Measurements from ENCODE around the gene USP36. TPM values are rescaled to one million over a fixed set of nuclear protein-coding genes. Genes with fewer than 3 reads are reported as not detected.
A peak's percentile ranks its signal among the peaks of the same experiment; 100 is the strongest.

The USP36 gene
- total RNA-seq, 2 experiments from 2014 or later = 489 to 494 TPM

DNA sequence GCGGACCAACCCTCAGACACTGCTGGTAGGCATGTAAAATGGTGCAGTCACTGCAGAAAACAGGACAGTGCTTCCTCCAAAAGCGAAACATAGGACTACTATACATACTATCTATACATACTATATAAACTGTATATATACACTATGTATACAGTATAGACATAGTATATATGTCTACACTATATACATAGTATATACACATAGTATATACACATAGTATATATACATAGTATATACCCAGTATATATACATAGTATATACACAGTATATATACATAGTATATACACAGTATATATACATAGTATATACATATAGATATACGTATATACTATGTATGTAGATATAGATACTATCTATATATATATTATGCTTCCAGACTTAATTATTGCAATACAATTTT lies 6.4 kb upstream of the USP36 start:
- intact Hi-C loops (cut with DNase I, micrococcal nuclease) = loop anchor here in 1 of 2 experiments (10.0 kb wide), 1 partner anchor 592 kb away; no protein-coding TSS in a partner anchor
- no peaks in the 10 kb centered on the region for H3K27me3 ChIP-seq (ENCODE audit: control insufficient read depth in 1 of 2, insufficient read depth in 2 of 2, low read length in 2 of 2)
- no peak overlapping the region for H3K27ac ChIP-seq (ENCODE audit: low read depth in 1 of 2, low read length in 2 of 2)
- CTCF ChIA-PET = interaction anchor here (1.3 kb wide), 1 partner anchor 19 kb away, joined by 3 read pairs; no protein-coding TSS in a partner anchor
- Mint-ChIP-seq H3K9me3 (no peaks in the 10 kb centered on the region), H3K36me3 (ENCODE audit: low read depth) (no peaks in the 10 kb centered on the region), H3K27ac (no peak overlapping the region), H3K4me1 (ENCODE audit: low read depth) (peaks cover 8% of the 10 kb centered on the region), H3K27me3 (no peaks in the 10 kb centered on the region), H3K4me3 (no peak overlapping the region)
- no peaks in the 10 kb centered on the region for H3K9me3 ChIP-seq (ENCODE audit: control insufficient read depth in 1 of 2, insufficient read depth in 1 of 2, low read length in 2 of 2)
- POLR2A ChIA-PET = no interaction called here
- no peaks in the 10 kb centered on the region for H3K36me3 ChIP-seq (ENCODE audit: insufficient read depth, low read length)
- ATAC-seq (ENCODE audit: poor library complexity) = no peak
- no peak for DNase-seq
- no peak overlapping the region for H3K4me3 ChIP-seq (ENCODE audit: low read length)
- H3K4me1 ChIP-seq (ENCODE audit: insufficient read depth, low read length) = peaks cover 13% of the 10 kb centered on the region
- TF ChIP-seq CTCF (IDR thresholded peaks at IDR 0.05) = no peak

- ATAC-seq (ENCODE audit: poor library complexity) (no peak), DNase-seq (peak in 2 of 14 experiments; percentile 50 to 65)
- Histone ChIP-seq H3K4me3 (ENCODE audit: low read length) (no peak overlapping the region), H3K9me3 (ENCODE audit: control insufficient read depth in 1 of 2, insufficient read depth in 1 of 2, low read length in 2 of 2) (no peaks in the 10 kb centered on the region), H3K4me1 (ENCODE audit: insufficient read depth, low read length) (peaks cover 25% of the 10 kb centered on the region), H3K27ac (ENCODE audit: low read depth in 1 of 2, low read length in 2 of 2) (no peak overlapping the region), H3K36me3 (ENCODE audit: insufficient read depth, low read length) (no peaks in the 10 kb centered on the region), H3K27me3 (ENCODE audit: control insufficient read depth in 1 of 2, insufficient read depth in 2 of 2, low read length in 2 of 2) (no peaks in the 10 kb centered on the region)
- ChIA-PET POLR2A (interaction anchor here (1.5 kb wide), 1 partner anchor 65 kb away, joined by 3 read pairs; no protein-coding TSS in a partner anchor), CTCF (interaction anchor here (0.7 to 1.5 kb wide), 2 partner anchors 25 to 152 kb away, joined by 3 to 10 read pairs; no protein-coding TSS in a partner anchor)
- H3K27me3 Mint-ChIP-seq = no peaks in the 10 kb centered on the region
- H3K36me3 Mint-ChIP-seq (ENCODE audit: low read depth) = peaks cover 11% of the 10 kb centered on the region
- intact Hi-C loops (cut with DNase I, micrococcal nuclease) = loop anchor here (5.0 to 10.0 kb wide), 2 partner anchors 37 to 590 kb away; no protein-coding TSS in a partner anchor
- H3K4me3 Mint-ChIP-seq = peak overlapping the region; percentile 23
- H3K27ac Mint-ChIP-seq = peak overlapping the region; percentile 78
- H3K4me1 Mint-ChIP-seq (ENCODE audit: low read depth) = peaks cover 24% of the 10 kb centered on the region
- no peaks in the 10 kb centered on the region for H3K9me3 Mint-ChIP-seq
- no peak for TF ChIP-seq CTCF (IDR thresholded peaks at IDR 0.05)
Observed at GRCh38 chr17:78844301-78845005, 3.8 kb upstream of the USP36 start.

GRCh38 chr17:78842881-78843565 lies 2.4 kb upstream of the USP36 start:
- H3K4me1 Mint-ChIP-seq (ENCODE audit: low read depth) = peaks cover 36% of the 10 kb centered on the region
- H3K27ac Mint-ChIP-seq = peak overlapping the region; percentile 78
- ChIA-PET POLR2A (interaction anchor here (1.4 to 4.3 kb wide), 3 partner anchors 24 to 63 kb away, joined by 3 to 36 read pairs (median 3); partner anchors contain the start of gene CYTH1), CTCF (interaction anchor here (0.6 to 1.5 kb wide), 7 partner anchors 24 to 146 kb away, joined by 3 to 10 read pairs (median 3); no protein-coding TSS in a partner anchor)
- H3K27ac ChIP-seq (ENCODE audit: low read depth in 1 of 2, low read length in 2 of 2) = no peak overlapping the region
- DNase-seq (peak; percentile 42 to 84 (median 55)), ATAC-seq (ENCODE audit: poor library complexity) (peak; percentile 10)
- H3K4me1 ChIP-seq (ENCODE audit: insufficient read depth, low read length) = peaks cover 39% of the 10 kb centered on the region
- TF ChIP-seq CTCF (IDR thresholded peaks at IDR 0.05) = peak; percentile 84
- intact Hi-C loops (cut with DNase I, micrococcal nuclease) = loop anchor here (2.0 to 10.0 kb wide), 4 partner anchors 36 to 588 kb away; no protein-coding TSS in a partner anchor
- peaks cover 22% of the 10 kb centered on the region for H3K36me3 Mint-ChIP-seq (ENCODE audit: low read depth)
- no peaks in the 10 kb centered on the region for H3K27me3 ChIP-seq (ENCODE audit: control insufficient read depth in 1 of 2, insufficient read depth in 2 of 2, low read length in 2 of 2)
- peak overlapping the region; percentile 65 for H3K4me3 Mint-ChIP-seq
- no peak overlapping the region for H3K4me3 ChIP-seq (ENCODE audit: low read length)
- no peaks in the 10 kb centered on the region for H3K9me3 Mint-ChIP-seq
- no peaks in the 10 kb centered on the region for H3K27me3 Mint-ChIP-seq
- H3K36me3 ChIP-seq (ENCODE audit: insufficient read depth, low read length) = peaks cover 3% of the 10 kb centered on the region
- no peaks in the 10 kb centered on the region for H3K9me3 ChIP-seq (ENCODE audit: control insufficient read depth in 1 of 2, insufficient read depth in 1 of 2, low read length in 2 of 2)

All from CD4-positive, alpha-beta T cell (primary cell).